HS-5 (cell line): ENCODE measurements around the gene TBL1XR1.
"Not testable (repeated sequence)": the region's sequence is repeated elsewhere in the genome, so short reads cannot be mapped to it uniquely, and the experiment has no call there.

Experiments
- DNase-seq: peaks from one replicate; pipeline ENCODE4 v3.0.0-alpha.2; 2012; ENCODE audit warnings: low read depth

Gene TBL1XR1

DNA sequence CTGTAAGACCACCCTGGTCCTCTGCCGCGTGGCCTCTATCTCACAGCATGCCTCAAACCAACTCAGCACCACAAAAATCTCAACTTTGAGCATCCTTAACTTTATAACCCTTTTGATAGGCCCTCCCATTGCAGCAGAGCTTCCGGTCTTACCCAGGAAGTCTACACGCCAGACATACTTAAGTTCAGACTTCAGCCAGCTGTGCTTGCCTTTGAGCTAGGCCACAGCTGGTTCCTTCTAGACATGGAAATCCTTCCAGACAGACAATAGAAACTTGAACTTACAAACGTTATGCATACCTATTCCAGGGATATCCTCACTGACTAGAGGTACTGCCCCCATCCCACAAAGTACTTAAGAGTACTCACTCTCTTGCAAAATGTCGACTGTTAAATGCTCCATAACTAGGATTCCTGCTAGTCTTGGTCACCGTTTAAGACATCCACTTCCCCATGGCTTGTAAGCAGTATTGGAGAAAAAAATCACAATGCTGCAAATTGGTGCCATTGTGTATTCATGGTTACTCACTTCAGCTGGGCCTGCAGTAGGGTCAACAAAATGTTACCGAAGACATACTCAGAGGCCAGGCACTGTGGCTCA, 183.5 kb downstream of the TBL1XR1 start:
- no peak for DNase-seq

DNA sequence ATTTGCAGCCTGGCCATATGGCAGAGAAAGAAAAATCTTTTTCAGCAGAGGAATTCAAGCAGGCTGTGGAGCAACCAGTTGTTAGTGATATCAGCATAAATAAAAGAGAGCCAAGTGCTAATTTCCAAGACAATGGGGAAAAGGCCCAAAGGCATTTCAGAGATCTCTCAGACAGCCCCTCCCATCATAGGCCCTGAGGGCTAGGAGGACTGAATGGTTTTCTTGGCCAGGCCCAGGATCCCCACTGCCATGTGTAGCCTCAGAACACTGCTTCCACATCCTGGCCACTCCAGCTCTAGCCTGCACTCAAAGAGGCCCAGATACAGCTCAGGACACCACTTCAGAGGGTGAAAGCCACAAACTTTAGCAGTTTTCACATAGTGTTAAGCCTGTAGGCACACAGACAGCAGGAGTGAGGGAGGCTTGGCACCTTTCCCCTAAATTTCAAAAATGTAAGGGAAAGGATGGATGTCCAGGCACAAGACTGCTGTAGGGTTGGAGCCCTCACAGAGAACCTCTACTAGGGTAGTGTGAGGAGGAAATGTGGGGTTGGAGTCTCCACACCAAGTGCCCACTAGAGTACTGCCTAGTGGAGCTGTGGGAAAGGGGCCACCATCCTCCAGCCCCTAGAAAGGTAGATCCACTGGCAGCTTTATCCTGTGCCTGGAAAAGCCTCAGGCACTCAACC, 191.4 kb downstream of the TBL1XR1 start:
- DNase-seq: no peak

- DNase-seq: not testable (repeated sequence)
Observed at GRCh38 chr3:177000159-177000558, 197.1 kb downstream of the TBL1XR1 start.

GRCh38 chr3:176995946-176996345, 201.3 kb downstream of the TBL1XR1 start:
- no peak for DNase-seq

GRCh38 chr3:176994891-176995781, 202.1 kb downstream of the TBL1XR1 start:
- no peak for DNase-seq

DNA sequence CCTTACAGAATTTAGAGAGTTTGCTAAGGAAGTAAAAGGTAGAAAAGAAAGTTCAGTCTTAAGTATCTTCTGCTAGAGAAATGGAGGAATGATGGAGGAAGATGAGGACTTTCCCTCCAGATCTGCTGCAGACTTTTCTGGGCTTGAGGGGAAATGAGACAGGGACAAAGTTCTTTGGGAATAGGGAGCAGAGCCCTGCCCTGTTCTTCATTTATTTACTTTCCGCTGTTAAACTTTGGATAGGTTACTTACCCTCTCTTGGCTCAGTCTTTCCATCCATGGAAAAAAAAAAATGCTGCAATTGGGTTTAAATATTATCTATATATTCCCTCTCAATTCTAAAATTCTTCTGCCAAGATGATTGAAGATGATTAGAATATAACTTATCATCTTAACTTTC, 202.9 kb downstream of the TBL1XR1 start:
- DNase-seq: no peak

DNA sequence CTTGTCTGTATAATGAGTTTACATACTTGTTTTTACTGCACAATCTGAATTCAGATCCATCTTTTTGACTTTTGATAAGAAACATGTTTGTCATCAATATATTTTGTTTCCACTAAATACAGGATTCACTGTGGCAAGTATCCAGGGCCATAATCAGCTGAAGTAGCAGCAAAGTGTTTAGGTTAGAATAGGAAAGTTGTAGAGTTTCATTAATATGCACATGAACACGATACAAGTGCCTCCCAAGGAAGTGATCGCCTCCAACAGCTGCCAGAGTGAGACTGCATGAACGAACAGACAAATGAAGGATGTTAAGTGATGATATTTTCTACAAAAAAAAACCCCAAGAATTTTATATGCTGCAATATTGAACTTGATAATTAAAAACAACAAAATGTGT, 204.3 kb downstream of the TBL1XR1 start:
- DNase-seq: no peak

- DNase-seq: no peak
Observed at GRCh38 chr3:176992565-176992964, 204.7 kb downstream of the TBL1XR1 start.

GRCh38 chr3:176988795-176989194, 208.5 kb downstream of the TBL1XR1 start:
- DNase-seq: no peak

- no peak for DNase-seq
Observed at GRCh38 chr3:176987901-176988650, 209.2 kb downstream of the TBL1XR1 start.

DNA sequence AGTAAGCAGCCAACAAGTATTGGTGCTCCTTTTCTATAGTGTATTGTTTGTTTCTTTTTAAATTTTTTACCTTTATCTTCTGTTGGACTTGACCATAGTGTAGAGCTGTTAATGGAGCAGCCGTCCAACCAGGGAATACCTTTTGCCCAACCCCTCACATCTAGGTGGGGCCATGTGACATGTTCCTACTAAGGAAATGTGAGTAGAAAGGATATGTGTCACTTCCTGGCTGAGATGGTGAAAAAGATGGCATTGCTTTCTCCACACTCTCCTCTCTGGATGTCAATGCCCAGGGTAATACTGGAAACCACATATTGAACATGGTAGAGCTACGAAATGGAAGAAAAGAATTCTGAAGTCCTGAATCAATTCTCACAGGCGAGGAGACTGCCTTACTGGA, 218.8 kb downstream of the TBL1XR1 start:
- peak; percentile 19 for DNase-seq

GRCh38 chr3:176977331-176977730, 220.0 kb downstream of the TBL1XR1 start:
- DNase-seq: no peak

- no peak for DNase-seq
Observed at GRCh38 chr3:176976586-176976985, 220.7 kb downstream of the TBL1XR1 start.

DNA sequence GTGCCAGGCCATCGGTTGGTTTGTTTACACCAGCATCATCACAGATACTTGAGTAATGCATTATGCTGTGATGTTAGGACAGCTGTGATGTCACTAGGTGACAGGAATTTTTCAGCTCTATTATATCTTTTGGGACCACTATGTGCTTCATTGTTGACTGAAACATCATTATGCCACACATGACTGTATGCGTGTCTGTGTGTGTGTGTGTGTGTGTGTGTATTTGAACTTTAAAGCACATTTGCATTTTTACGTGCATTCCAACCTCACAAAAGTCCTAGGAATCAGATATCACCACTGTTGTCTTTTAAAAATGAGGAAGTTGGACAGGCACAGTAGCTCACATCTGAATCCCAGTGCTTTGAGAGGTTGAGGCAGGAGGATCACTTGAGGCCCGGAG, 223.0 kb downstream of the TBL1XR1 start:
- no peak for DNase-seq

- no peak for DNase-seq
Observed at GRCh38 chr3:176971613-176972174, 225.6 kb downstream of the TBL1XR1 start.

DNA sequence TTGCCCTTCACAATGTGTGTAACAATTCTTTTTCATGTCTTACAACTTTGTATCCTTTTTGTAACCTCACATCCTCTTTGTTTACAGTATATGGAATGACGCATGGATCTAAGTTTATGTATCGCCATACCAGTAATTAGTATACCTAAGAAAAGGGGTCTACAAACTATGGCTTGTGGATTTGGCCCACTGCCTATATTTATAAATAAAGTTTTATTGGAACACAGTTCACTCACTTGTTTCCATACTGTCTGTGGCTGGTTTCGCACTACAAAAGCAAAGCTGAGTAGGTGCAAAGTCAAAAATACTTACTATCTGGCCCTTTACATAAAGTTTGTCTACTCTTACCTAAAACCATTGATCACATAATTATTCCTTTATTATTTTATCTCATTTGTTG, 226.5 kb downstream of the TBL1XR1 start:
- no peak for DNase-seq

- no peak for DNase-seq
Observed at GRCh38 chr3:176969506-176969905, 227.8 kb downstream of the TBL1XR1 start.
